GM10266 (cell line): ENCODE measurements around the gene ZFAND6.

Experiments used
- DNase-seq: peaks from one replicate; pipeline ENCODE4 v3.0.0; 2012; ENCODE audit errors: extremely low spot score
- CTCF ChIP-seq: IDR thresholded peaks from 2 replicates; pipeline ENCODE4 v1.5.1; 2012; ENCODE audit warnings: mild to moderate bottlenecking, low read depth; ENCODE audit not compliant: control insufficient read depth, insufficient read depth; ENCODE audit errors: missing control alignments

The ZFAND6 gene

GRCh38 chr15:80171787-80172186 lies 112.3 kb downstream of the ZFAND6 start:
- DNase-seq, result no peak
- no peak for TF ChIP-seq CTCF

- no peak for TF ChIP-seq CTCF
- no peak for DNase-seq
Measured at GRCh38 chr15:80172401-80172800, 112.9 kb downstream of the ZFAND6 start.

GRCh38 chr15:80173022-80173759 lies 113.7 kb downstream of the ZFAND6 start:
- TF ChIP-seq CTCF, result peak; percentile 84
- peak; percentile 70 for DNase-seq

- no peak for TF ChIP-seq CTCF
- no peak for DNase-seq
Measured at GRCh38 chr15:80174017-80174746, 114.7 kb downstream of the ZFAND6 start.

- no peak for TF ChIP-seq CTCF
- no peak for DNase-seq
Measured at GRCh38 chr15:80175436-80175835, 116.0 kb downstream of the ZFAND6 start.

- DNase-seq, result no peak
- TF ChIP-seq CTCF, result no peak
Measured at GRCh38 chr15:80176443-80176842, 117.0 kb downstream of the ZFAND6 start.

GRCh38 chr15:80177156-80177555 lies 117.7 kb downstream of the ZFAND6 start:
- no peak for DNase-seq
- TF ChIP-seq CTCF, result no peak
